Activated CD8-positive, alpha-beta memory T cell treated with anti-CD3 and anti-CD28 coated beads for 48 hours (primary cell): ENCODE data around the gene SART3.

ENCODE experiments used
- DNase-seq, 3 experiments: peaks; one replicate each; pipeline ENCODE4 v3.0.0-alpha.2; 2020; ENCODE audit warnings: low read depth in 2 of 3, low spot score in 2 of 3

SART3 gene

GRCh38 chr12:108526482-108527165 is 34.3 kb downstream of the SART3 start:
- DNase-seq: no peak

DNA sequence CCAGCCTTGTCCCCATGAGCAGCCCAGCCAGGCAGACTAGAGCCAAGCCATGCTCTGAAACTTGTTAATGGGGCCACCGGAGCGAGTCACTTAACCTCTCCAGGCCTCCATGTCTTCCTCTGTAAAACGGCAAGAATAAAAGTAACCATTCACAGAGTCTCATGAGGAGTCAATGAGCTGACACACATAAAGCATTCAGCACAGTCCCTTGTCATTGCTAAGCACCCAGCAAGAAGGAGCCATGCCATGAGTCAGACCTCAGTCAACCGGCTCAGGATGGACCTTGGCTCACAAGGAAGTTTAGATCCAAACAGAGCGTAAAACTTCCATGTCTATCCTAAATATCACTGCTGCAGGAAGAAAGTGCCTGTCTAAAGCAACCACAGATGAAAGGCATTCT is 35.3 kb downstream of the SART3 start:
- no peak for DNase-seq

- DNase-seq: no peak
Measured at GRCh38 chr12:108523365-108523764, 37.6 kb downstream of the SART3 start.

- DNase-seq: no peak
Measured at GRCh38 chr12:108519558-108519957, 41.4 kb downstream of the SART3 start.

DNA sequence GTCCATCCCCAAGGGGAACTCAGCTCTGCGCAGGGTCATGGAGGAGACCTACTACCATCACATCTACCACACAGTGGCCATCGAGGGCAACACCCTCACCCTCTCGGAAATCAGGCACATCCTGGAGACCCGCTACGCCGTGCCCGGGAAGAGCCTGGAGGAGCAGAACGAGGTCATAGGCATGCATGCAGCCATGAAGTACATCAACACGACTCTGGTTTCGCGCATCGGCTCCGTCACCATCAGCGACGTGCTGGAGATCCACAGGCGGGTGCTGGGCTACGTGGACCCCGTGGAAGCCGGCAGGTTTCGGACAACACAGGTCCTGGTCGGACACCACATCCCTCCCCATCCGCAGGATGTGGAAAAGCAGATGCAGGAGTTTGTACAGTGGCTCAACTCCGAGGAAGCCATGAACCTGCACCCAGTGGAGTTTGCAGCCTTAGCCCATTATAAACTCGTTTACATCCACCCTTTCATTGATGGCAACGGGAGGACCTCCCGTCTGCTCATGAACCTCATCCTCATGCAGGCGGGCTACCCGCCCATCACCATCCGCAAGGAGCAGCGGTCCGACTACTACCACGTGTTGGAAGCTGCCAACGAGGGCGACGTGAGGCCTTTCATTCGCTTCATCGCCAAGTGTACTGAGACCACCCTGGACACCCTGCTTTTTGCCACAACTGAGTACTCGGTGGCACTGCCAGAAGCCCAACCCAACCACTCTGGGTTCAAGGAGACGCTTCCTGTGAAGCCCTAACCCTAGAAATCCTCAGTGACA is 42.1 kb downstream of the SART3 start:
- DNase-seq: no peak

DNA sequence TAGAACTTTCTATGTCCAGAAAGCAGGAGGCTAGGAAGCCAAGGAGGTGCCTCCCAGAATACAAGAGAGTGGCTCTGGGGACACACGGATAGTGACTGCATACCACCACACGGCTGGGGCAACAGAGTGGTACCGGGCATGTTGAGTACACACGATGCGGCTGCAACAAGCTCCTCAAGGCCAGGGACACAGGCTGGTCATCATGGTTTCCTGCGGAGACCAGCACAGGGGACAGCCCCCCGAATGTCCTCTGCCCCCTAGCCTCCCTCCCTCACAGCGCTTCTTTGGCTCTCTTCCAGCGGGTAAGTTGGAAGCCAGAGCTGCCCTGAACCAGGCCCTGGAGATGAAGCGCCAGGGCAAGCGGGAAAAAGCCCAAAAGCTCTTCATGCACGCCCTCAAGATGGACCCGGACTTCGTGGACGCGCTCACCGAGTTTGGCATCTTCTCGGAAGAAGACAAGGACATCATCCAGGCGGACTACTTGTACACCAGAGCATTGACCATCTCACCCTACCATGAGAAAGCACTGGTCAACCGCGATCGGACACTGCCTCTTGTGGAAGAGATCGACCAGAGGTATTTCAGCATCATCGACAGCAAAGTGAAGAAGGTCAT is 42.8 kb downstream of the SART3 start:
- no peak for DNase-seq

DNA sequence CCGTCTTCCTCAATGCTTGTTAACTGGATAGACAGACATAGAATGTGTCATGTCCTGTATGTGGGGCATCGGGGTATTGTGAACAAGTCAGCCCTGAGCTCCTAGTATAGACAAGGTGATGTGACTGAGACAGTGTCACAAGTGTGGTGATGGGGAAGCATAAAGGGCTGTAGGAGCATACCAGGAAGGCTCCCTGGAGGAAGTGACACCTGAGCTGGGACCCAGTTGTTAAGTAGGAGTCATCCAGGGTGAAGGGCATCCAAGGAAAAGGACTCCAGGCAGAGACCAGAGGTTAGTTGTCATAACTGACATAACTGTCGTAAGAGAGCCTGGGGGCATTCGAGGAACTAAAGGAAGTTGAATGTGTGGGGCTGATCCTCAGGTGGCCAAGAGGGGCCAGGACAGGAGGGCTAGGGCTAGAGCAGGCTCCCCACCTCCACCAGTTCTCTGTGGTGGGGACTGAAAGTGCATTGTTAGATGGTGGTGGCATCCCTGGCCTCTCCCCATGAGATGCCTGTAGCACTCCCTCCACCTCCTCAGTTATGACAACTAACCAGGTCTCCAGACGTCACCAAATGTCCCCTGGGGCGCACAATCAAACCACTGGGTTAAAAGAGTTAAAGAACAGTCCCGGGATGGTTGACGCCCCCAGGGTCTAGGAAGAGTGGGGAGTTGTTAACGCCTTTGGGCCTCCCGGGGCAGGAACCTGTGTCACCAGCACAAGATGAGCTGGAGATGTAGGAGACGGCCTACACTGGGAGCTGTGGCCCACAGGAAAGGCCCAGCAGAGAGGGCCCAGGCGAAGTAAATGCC is 43.5 kb downstream of the SART3 start:
- DNase-seq: no peak

- DNase-seq: no peak
Measured at GRCh38 chr12:108516511-108517275, 44.3 kb downstream of the SART3 start.

DNA sequence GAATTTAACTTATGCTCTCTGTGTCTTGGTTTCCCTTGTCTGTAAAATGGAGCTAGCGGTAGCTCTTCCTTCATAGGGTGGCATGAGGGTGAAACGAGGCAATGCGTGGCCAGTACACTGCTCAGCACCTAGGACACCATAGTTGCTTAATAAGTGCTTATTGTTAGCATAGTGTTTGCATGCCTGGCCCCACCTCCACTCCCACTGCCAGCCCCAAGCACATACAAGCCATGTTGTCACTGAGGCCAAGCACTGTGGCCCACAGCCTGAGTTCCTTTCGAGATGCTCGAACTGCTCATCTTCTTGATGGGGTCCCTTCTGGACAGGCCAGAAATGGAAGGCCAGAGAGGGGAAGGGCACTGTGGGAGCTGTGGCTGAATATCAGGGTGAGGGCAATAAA is 45.1 kb downstream of the SART3 start:
- no peak for DNase-seq

- DNase-seq: peak; percentile 96 to 99 (median 98)
Measured at GRCh38 chr12:108514973-108515814, 45.8 kb downstream of the SART3 start, which contains the start of gene FICD. TSS of gene FICD (plus strand) at chr12:108515277. CDS start at chr12:108516973, 1,696 bp downstream.

GRCh38 chr12:108514468-108514972 is 46.5 kb downstream of the SART3 start:
- DNase-seq: no peak

GRCh38 chr12:108511633-108512540 is 49.1 kb downstream of the SART3 start:
- peak in 2 of 3 experiments; percentile 20 to 65 for DNase-seq

GRCh38 chr12:108510836-108511235 is 50.1 kb downstream of the SART3 start:
- no peak for DNase-seq

DNA sequence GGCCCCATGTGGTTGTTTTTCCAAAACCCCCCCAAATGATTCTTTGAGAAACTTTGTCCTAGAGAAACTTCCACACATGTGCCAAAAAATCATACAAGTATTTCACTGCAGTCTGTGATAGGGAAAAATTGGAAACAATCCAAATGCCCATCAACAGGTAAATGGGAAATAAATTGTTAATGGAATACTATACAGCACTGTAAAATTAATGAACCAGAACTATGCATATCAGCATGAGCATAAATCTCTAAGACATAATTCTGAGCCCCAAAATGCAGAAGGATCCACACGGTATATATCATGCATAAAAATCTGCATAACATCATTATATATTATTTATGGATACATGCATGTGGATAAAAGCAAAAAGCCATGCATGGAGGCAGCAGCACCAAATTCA is 51.2 kb downstream of the SART3 start:
- no peak for DNase-seq

- no peak for DNase-seq
Measured at GRCh38 chr12:108507971-108508642, 52.9 kb downstream of the SART3 start.

GRCh38 chr12:108505129-108505528 is 55.8 kb downstream of the SART3 start:
- DNase-seq: no peak

DNA sequence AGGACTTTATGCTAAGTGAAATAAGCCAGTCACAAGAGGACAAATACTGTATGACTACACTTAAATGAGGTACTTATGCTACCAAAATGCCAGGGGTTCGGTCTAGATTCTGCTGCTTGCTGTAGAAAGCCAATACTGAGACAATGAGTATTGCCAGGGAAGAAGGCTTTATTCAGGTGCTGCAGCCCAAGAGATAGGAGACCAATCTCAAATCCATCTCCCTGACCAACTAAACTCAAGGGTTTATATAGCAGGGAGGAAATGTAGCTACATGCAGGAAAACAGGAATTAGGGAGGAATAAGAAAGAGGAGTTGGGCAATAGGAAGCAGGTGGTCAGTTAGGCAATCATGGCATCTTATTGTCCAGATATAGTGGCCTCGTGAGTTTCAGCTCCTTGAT is 58.1 kb downstream of the SART3 start:
- no peak for DNase-seq

- no peak for DNase-seq
Measured at GRCh38 chr12:108498136-108498535, 62.8 kb downstream of the SART3 start.
